Measurements from ENCODE around the gene BOD1L2. TPM values are rescaled to one million over a fixed set of nuclear protein-coding genes. Genes with fewer than 3 reads are reported as not detected.

The BOD1L2 gene
- total RNA-seq, 2 donors from 2014 or later: 0.13 to 1.3 TPM

GRCh38 chr18:57135699-57136098 is 11.2 kb upstream of the BOD1L2 start:
- TF ChIP-seq, protein P1, sequence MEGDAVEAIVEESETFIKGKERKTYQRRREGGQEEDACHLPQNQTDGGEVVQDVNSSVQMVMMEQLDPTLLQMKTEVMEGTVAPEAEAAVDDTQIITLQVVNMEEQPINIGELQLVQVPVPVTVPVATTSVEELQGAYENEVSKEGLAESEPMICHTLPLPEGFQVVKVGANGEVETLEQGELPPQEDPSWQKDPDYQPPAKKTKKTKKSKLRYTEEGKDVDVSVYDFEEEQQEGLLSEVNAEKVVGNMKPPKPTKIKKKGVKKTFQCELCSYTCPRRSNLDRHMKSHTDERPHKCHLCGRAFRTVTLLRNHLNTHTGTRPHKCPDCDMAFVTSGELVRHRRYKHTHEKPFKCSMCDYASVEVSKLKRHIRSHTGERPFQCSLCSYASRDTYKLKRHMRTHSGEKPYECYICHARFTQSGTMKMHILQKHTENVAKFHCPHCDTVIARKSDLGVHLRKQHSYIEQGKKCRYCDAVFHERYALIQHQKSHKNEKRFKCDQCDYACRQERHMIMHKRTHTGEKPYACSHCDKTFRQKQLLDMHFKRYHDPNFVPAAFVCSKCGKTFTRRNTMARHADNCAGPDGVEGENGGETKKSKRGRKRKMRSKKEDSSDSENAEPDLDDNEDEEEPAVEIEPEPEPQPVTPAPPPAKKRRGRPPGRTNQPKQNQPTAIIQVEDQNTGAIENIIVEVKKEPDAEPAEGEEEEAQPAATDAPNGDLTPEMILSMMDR (conservative IDR thresholded peaks at IDR 0.05): peak; percentile 69
- H3K4me3 Mint-ChIP-seq: no peak overlapping the region
- peaks cover 9% of the 10 kb centered on the region for H3K9me3 Mint-ChIP-seq
- Histone ChIP-seq H3K9ac (ENCODE audit: extremely low read depth, low read length, poor library complexity, severe bottlenecking) (no peak overlapping the region), H3K9me3 (ENCODE audit: control insufficient read depth, low read length) (peaks cover 22% of the 10 kb centered on the region), H3K4me3 (ENCODE audit: low read length) (no peak overlapping the region), H3K4me1 (ENCODE audit: control insufficient read depth, insufficient read depth, low read length) (peaks cover 10% of the 10 kb centered on the region), H3K36me3 (ENCODE audit: control insufficient read depth, insufficient read depth, low read length) (no peaks in the 10 kb centered on the region), H3K27me3 (ENCODE audit: control insufficient read depth, insufficient read depth, low read length, poor library complexity, severe bottlenecking) (no peaks in the 10 kb centered on the region), H3K27ac (ENCODE audit: low read depth, low read length) (no peak overlapping the region)
- DNase-seq: no peak
- H3K4me1 Mint-ChIP-seq: peaks cover 16% of the 10 kb centered on the region
- H3K27me3 Mint-ChIP-seq (ENCODE audit: insufficient read depth): peaks cover 3% of the 10 kb centered on the region
- 59 to 65% methylated on average over 3 to 4 of the region's 4 CpGs for WGBS, 2 experiments (ENCODE audit: insufficient coverage in 1 of 2, insufficient read length in 1 of 2)
- H3K27ac Mint-ChIP-seq: no peak overlapping the region
- peaks cover 6% of the 10 kb centered on the region for H3K36me3 Mint-ChIP-seq (ENCODE audit: low read depth)

- no peak for DNase-seq
- H3K9me3 ChIP-seq (ENCODE audit: control insufficient read depth, low read length): peaks cover 22% of the 10 kb centered on the region
- H3K4me3 Mint-ChIP-seq: no peak overlapping the region
- peaks cover 35% of the 10 kb centered on the region for H3K4me1 Mint-ChIP-seq
- peaks cover 10% of the 10 kb centered on the region for H3K9me3 Mint-ChIP-seq
- WGBS, 2 experiments (ENCODE audit: insufficient coverage in 1 of 2, insufficient read length in 1 of 2): 97 to 100% methylated on average over 3 of the region's 3 CpGs
- no peak overlapping the region for H3K9ac ChIP-seq (ENCODE audit: extremely low read depth, low read length, poor library complexity, severe bottlenecking)
- H3K4me3 ChIP-seq (ENCODE audit: low read length): no peak overlapping the region
- TF ChIP-seq, protein P1 (conservative IDR thresholded peaks at IDR 0.05): no peak
- H3K36me3 Mint-ChIP-seq (ENCODE audit: low read depth): peaks cover 6% of the 10 kb centered on the region
- no peaks in the 10 kb centered on the region for H3K27me3 ChIP-seq (ENCODE audit: control insufficient read depth, insufficient read depth, low read length, poor library complexity, severe bottlenecking)
- no peak overlapping the region for H3K27ac Mint-ChIP-seq
- no peaks in the 10 kb centered on the region for H3K27me3 Mint-ChIP-seq (ENCODE audit: insufficient read depth)
- H3K4me1 ChIP-seq (ENCODE audit: control insufficient read depth, insufficient read depth, low read length): peaks cover 12% of the 10 kb centered on the region
- H3K36me3 ChIP-seq (ENCODE audit: control insufficient read depth, insufficient read depth, low read length): no peaks in the 10 kb centered on the region
- no peak overlapping the region for H3K27ac ChIP-seq (ENCODE audit: low read depth, low read length)
Observed at GRCh38 chr18:57137847-57138246, 9.0 kb upstream of the BOD1L2 start.

GRCh38 chr18:57141208-57142129 is 5.4 kb upstream of the BOD1L2 start:
- Histone ChIP-seq H3K36me3 (ENCODE audit: control insufficient read depth, insufficient read depth, low read length) (no peaks in the 10 kb centered on the region), H3K4me3 (ENCODE audit: low read length) (no peak overlapping the region), H3K9ac (ENCODE audit: extremely low read depth, low read length, poor library complexity, severe bottlenecking) (no peak overlapping the region), H3K4me1 (ENCODE audit: control insufficient read depth, insufficient read depth, low read length) (peaks cover 6% of the 10 kb centered on the region), H3K9me3 (ENCODE audit: control insufficient read depth, low read length) (peaks cover 16% of the 10 kb centered on the region), H3K27me3 (ENCODE audit: control insufficient read depth, insufficient read depth, low read length, poor library complexity, severe bottlenecking) (no peaks in the 10 kb centered on the region), H3K27ac (ENCODE audit: low read depth, low read length) (no peak overlapping the region)
- WGBS, 2 experiments (ENCODE audit: insufficient coverage in 1 of 2, insufficient read length in 1 of 2): 84 to 86% methylated on average over 10 of the region's 10 CpGs
- H3K36me3 Mint-ChIP-seq (ENCODE audit: low read depth): peaks cover 3% of the 10 kb centered on the region
- peaks cover 2% of the 10 kb centered on the region for H3K27me3 Mint-ChIP-seq (ENCODE audit: insufficient read depth)
- peaks cover 31% of the 10 kb centered on the region for H3K4me1 Mint-ChIP-seq
- no peak overlapping the region for H3K4me3 Mint-ChIP-seq
- TF ChIP-seq, protein P1 (conservative IDR thresholded peaks at IDR 0.05): no peak
- H3K9me3 Mint-ChIP-seq: peaks cover 7% of the 10 kb centered on the region
- peak overlapping the region; percentile 49 for H3K27ac Mint-ChIP-seq
- DNase-seq: no peak

Measured in endodermal cell (in vitro differentiated cells).